Loucy (cell line): ENCODE results near the gene HOXA2.

Experiments used
- H2AFZ ChIP-seq: fragments of 200-600 bp; sonication (generic); 2 replicates; pipeline ENCODE4 v1.6.0; 2016; ENCODE audit warnings: antibody characterized with exemption, mild to moderate bottlenecking, low read length, moderate library complexity
- H3F3A ChIP-seq: fragments of 200-600 bp; 2 replicates; pipeline ENCODE4 v1.6.0; 2016; ENCODE audit warnings: antibody characterized with exemption, low read depth, mild to moderate bottlenecking
- H3K27me3 ChIP-seq: fragments of 200-600 bp; sonication (generic); 2 replicates; pipeline ENCODE4 v1.6.1; 2014; ENCODE audit warnings: low read length, mild to moderate bottlenecking; ENCODE audit not compliant: insufficient read depth, poor library complexity, severe bottlenecking
- H3K36me3 ChIP-seq: fragments of 200-600 bp; sonication (generic); 2 replicates; pipeline ENCODE4 v1.6.1; 2016; ENCODE audit warnings: low read length; ENCODE audit not compliant: insufficient read depth
- H3K4me1 ChIP-seq: fragments of 200-600 bp; sonication (generic); 2 replicates; pipeline ENCODE4 v1.5.1; 2014; ENCODE audit warnings: low read length, mild to moderate bottlenecking; ENCODE audit not compliant: insufficient read depth, poor library complexity, severe bottlenecking
- H3K4me2 ChIP-seq: fragments of 200-600 bp; sonication (generic); 2 replicates; pipeline ENCODE4 v1.6.0; 2014; ENCODE audit warnings: antibody characterized with exemption, low read length, low read depth, mild to moderate bottlenecking; ENCODE audit not compliant: poor library complexity, severe bottlenecking
- H3K4me3 ChIP-seq: fragments of 200-600 bp; sonication (generic); 2 replicates; pipeline ENCODE4 v1.5.1; 2014; ENCODE audit warnings: low read length, mild to moderate bottlenecking, mixed read lengths; ENCODE audit not compliant: poor library complexity, severe bottlenecking
- H3K79me2 ChIP-seq: fragments of 200-600 bp; sonication (generic); 2 replicates; pipeline ENCODE4 v1.6.1; 2014; ENCODE audit warnings: low read length; ENCODE audit not compliant: insufficient read depth
- H3K9ac ChIP-seq: fragments of 200-600 bp; sonication (generic); 2 replicates; pipeline ENCODE4 v1.6.0; 2014; ENCODE audit warnings: mild to moderate bottlenecking, low read depth, low read length, moderate library complexity; ENCODE audit not compliant: poor library complexity, severe bottlenecking
- H3K9me2 ChIP-seq: fragments of 200-600 bp; sonication (generic); replicated peaks from 2 replicates; pipeline ENCODE4 v1.6.1; 2016; ENCODE audit warnings: low read depth, low read length, mixed read lengths
- H3K9me3 ChIP-seq: fragments of 200-600 bp; sonication (generic); 2 replicates; pipeline ENCODE4 v1.6.1; 2014; ENCODE audit warnings: mild to moderate bottlenecking, antibody characterized with exemption, low read length, low read depth; ENCODE audit not compliant: insufficient read depth
- H4K20me1 ChIP-seq: fragments of 200-600 bp; sonication (generic); 2 replicates; pipeline ENCODE4 v1.6.0; 2014; ENCODE audit warnings: antibody characterized with exemption, low read length, mild to moderate bottlenecking; ENCODE audit not compliant: insufficient read depth, poor library complexity, severe bottlenecking
- CTCF ChIP-seq: fragments of 200-600 bp; sonication (generic); conservative IDR thresholded peaks from 2 replicates; pipeline ENCODE4 v1.5.1; 2014; ENCODE audit warnings: mild to moderate bottlenecking, antibody characterized with exemption, low read length
- EZH2phosphoT487 ChIP-seq: fragments of 200-600 bp; IDR thresholded peaks from 2 replicates; pipeline ENCODE4 v1.6.1; 2018; ENCODE audit warnings: antibody characterized with exemption, mild to moderate bottlenecking, moderate library complexity, borderline replicate concordance

The HOXA2 gene

GRCh38 chr7:27129729-27130539, 27.5 kb upstream of the HOXA2 start:
- Histone ChIP-seq H3K79me2 (peaks cover 98% of the 10 kb centered on the region), H3K9me3 (no peaks in the 10 kb centered on the region), H3K27me3 (no peaks in the 10 kb centered on the region), H2AFZ (no peak overlapping the region), H3F3A (no peaks in the 10 kb centered on the region), H3K4me2 (no peak overlapping the region), H3K9me2 (no peaks in the 10 kb centered on the region), H3K4me3 (no peak overlapping the region), H3K4me1 (peaks cover 20% of the 10 kb centered on the region), H3K36me3 (peaks cover 77% of the 10 kb centered on the region), H4K20me1 (peaks cover 84% of the 10 kb centered on the region), H3K9ac (no peak overlapping the region)
- TF ChIP-seq EZH2phosphoT487 (no peak), CTCF (no peak)

- H3K27me3 ChIP-seq: no peaks in the 10 kb centered on the region
Observed at GRCh38 chr7:27128776-27129728, 26.6 kb upstream of the HOXA2 start.

GRCh38 chr7:27128034-27128433, 25.6 kb upstream of the HOXA2 start:
- Histone ChIP-seq H3K27me3 (no peaks in the 10 kb centered on the region), H3K9ac (no peak overlapping the region), H3K79me2 (peaks cover 98% of the 10 kb centered on the region), H3K36me3 (peaks cover 83% of the 10 kb centered on the region), H3K4me1 (peaks cover 3% of the 10 kb centered on the region), H3F3A (no peaks in the 10 kb centered on the region), H2AFZ (no peak overlapping the region), H3K4me3 (no peak overlapping the region), H3K9me3 (no peaks in the 10 kb centered on the region), H4K20me1 (peaks cover 66% of the 10 kb centered on the region), H3K9me2 (no peaks in the 10 kb centered on the region), H3K4me2 (no peak overlapping the region)
- no peak for TF ChIP-seq CTCF

More at GRCh38 chr7:27128776-27129728, 26.6 kb upstream of the HOXA2 start:
- no peak overlapping the region for H3K4me2 ChIP-seq
- no peak overlapping the region for H2AFZ ChIP-seq
- peaks cover 76% of the 10 kb centered on the region for H4K20me1 ChIP-seq
- no peaks in the 10 kb centered on the region for H3K9me3 ChIP-seq
- no peaks in the 10 kb centered on the region for H3F3A ChIP-seq
- peaks cover 12% of the 10 kb centered on the region for H3K4me1 ChIP-seq
- TF ChIP-seq EZH2phosphoT487 (no peak), CTCF (no peak)
- H3K4me3 ChIP-seq: no peak overlapping the region
- H3K79me2 ChIP-seq: peaks cover 98% of the 10 kb centered on the region
- no peak overlapping the region for H3K9ac ChIP-seq
- peaks cover 83% of the 10 kb centered on the region for H3K36me3 ChIP-seq
- no peaks in the 10 kb centered on the region for H3K9me2 ChIP-seq
